ENCODE data around the gene GCFC2. TPM values are rescaled to one million over a fixed set of nuclear protein-coding genes. Genes with fewer than 3 reads are reported as not detected.

Gene GCFC2
- total and polyA plus RNA-seq, 2 donors (not counting 3 experiments of a cell fraction or from before 2014, with no cell fraction given) = 5.7 to 20.0 TPM

- dilution Hi-C loops (cut with MboI; ENCODE audit: extremely low pct_ligation_motif_present, low sequenced_read_pairs) = no loop called here
- intact Hi-C loops (cut with micrococcal nuclease) = no loop called here
- Histone ChIP-seq H4K20me1 (replicated peaks; ENCODE audit: control insufficient read depth, extremely low read depth, insufficient read depth, low read length) (no peaks in the 10 kb centered on the region), H3K4me2 (ENCODE audit: insufficient read depth, low read length) (no peak overlapping the region), H2AFZ (ENCODE audit: low read depth, low read length) (no peak overlapping the region), H3K27me3 (ENCODE audit: control insufficient read depth in 2 of 2, insufficient read depth in 2 of 2, low read length in 2 of 2) (no peaks in the 10 kb centered on the region), H3K9me1 (replicated peaks; ENCODE audit: control insufficient read depth, extremely low read depth, insufficient read depth, low read length) (peaks cover 2% of the 10 kb centered on the region), H3K36me3 (ENCODE audit: control insufficient read depth in 2 of 2, extremely low read depth in 1 of 2, insufficient read depth in 2 of 2, low read length in 2 of 2) (peaks cover 19 to 30% of the 10 kb centered on the region in 2 experiments), H3K9ac (replicated peaks; ENCODE audit: extremely low read depth, insufficient read depth, low read length) (no peak overlapping the region), H3K9me3 (replicated peaks; ENCODE audit: control insufficient read depth, insufficient read depth, low read length) (no peaks in the 10 kb centered on the region), H3K27ac (ENCODE audit: insufficient read depth, low read depth, low read length) (no peak overlapping the region), H3K4me1 (ENCODE audit: control insufficient read depth, extremely low read depth, insufficient read depth, low read length) (no peaks in the 10 kb centered on the region), H3K4me3 (replicated peaks in 1 of 3; ENCODE audit: insufficient read depth in 1 of 3, low read depth in 1 of 3, low read length in 3 of 3) (no peak overlapping the region), H3K79me2 (ENCODE audit: control insufficient read depth, insufficient read depth, low read length) (no peaks in the 10 kb centered on the region)
- POLR2A ChIA-PET = interaction anchor here (0.6 kb wide), 1 partner anchor 319 kb away, joined by 3 read pairs; no protein-coding TSS in a partner anchor
- BruUV-seq (replicated peaks) = no TSS peak
- DNase-seq (ENCODE audit: low read depth, low spot score) (no peak), FAIRE-seq (no peak)
- TF ChIP-seq FOS (IDR thresholded peaks at IDR 0.05; ENCODE audit: borderline replicate concordance, insufficient read depth, low read length) (no peak), MAX (IDR thresholded peaks at IDR 0.05; ENCODE audit: insufficient read depth, insufficient read length) (no peak), MYC (IDR thresholded peaks at IDR 0.05; ENCODE audit: low read depth, low read length) (no peak), CTCF (IDR thresholded peaks at IDR 0.05; ENCODE audit: extremely low read depth in 1 of 2, insufficient read depth in 1 of 2, low read depth in 1 of 2, low read length in 2 of 2) (no peak)
- CTCF ChIA-PET = interaction anchor here (1.1 to 2.7 kb wide), 5 partner anchors 9 to 21 kb away, joined by 3 to 11 read pairs (median 6); partner anchors contain the start of gene MRPL19
Measured at GRCh38 chr2:75655861-75656260, 54.9 kb downstream of the GCFC2 start.

- Histone ChIP-seq H3K79me2 (ENCODE audit: control insufficient read depth, insufficient read depth, low read length) (peaks cover 5% of the 10 kb centered on the region), H3K9me1 (replicated peaks; ENCODE audit: control insufficient read depth, extremely low read depth, insufficient read depth, low read length) (peaks cover 5% of the 10 kb centered on the region), H3K27ac (ENCODE audit: insufficient read depth, low read depth, low read length) (no peak overlapping the region), H2AFZ (ENCODE audit: low read depth, low read length) (no peak overlapping the region), H3K4me2 (ENCODE audit: insufficient read depth, low read length) (no peak overlapping the region), H3K4me1 (ENCODE audit: control insufficient read depth, extremely low read depth, insufficient read depth, low read length) (no peaks in the 10 kb centered on the region), H3K9me3 (replicated peaks; ENCODE audit: control insufficient read depth, insufficient read depth, low read length) (no peaks in the 10 kb centered on the region), H3K4me3 (replicated peaks in 1 of 3; ENCODE audit: insufficient read depth in 1 of 3, low read depth in 1 of 3, low read length in 3 of 3) (no peak overlapping the region), H3K36me3 (ENCODE audit: control insufficient read depth in 2 of 2, extremely low read depth in 1 of 2, insufficient read depth in 2 of 2, low read length in 2 of 2) (peaks cover 23 to 35% of the 10 kb centered on the region in 2 experiments), H4K20me1 (replicated peaks; ENCODE audit: control insufficient read depth, extremely low read depth, insufficient read depth, low read length) (no peaks in the 10 kb centered on the region), H3K9ac (replicated peaks; ENCODE audit: extremely low read depth, insufficient read depth, low read length) (no peak overlapping the region), H3K27me3 (ENCODE audit: control insufficient read depth in 2 of 2, insufficient read depth in 2 of 2, low read length in 2 of 2) (no peaks in the 10 kb centered on the region)
- no peak for DNase-seq (ENCODE audit: low read depth, low spot score)
- ChIA-PET CTCF (interaction anchor here (1.5 kb wide), 1 partner anchor 23 kb away, joined by 4 read pairs; no protein-coding TSS in a partner anchor), POLR2A (no interaction called here)
- FAIRE-seq = no peak
- BruUV-seq (replicated peaks) = no TSS peak
- intact Hi-C loops (cut with micrococcal nuclease) (no loop called here), dilution Hi-C loops (cut with MboI; ENCODE audit: extremely low pct_ligation_motif_present, low sequenced_read_pairs) (no loop called here)
- no peak for TF ChIP-seq EZH2 (IDR thresholded peaks at IDR 0.05; ENCODE audit: borderline replicate concordance, low read depth, low read length, severe bottlenecking)
Measured at GRCh38 chr2:75654012-75654411, 56.7 kb downstream of the GCFC2 start.
